ENCODE data around the gene DDAH2.

- TF ChIP-seq CTCF (IDR thresholded peaks at IDR 0.05 in 4 of 5, conservative IDR thresholded peaks at IDR 0.05 in 1 of 5) (no peak), POLR2A (IDR thresholded peaks at IDR 0.05) (no peak)
These were observed 28.2 kb downstream of the DDAH2 start for GRCh38 chr6:31700740-31701401.
